PFSK-1 (cell line): Measurements from ENCODE around the gene ELF2.

ENCODE experiments used
- FOXP2 ChIP-seq: optimal IDR thresholded peaks from 2 replicates; pipeline ENCODE3; 2011; ENCODE audit warnings: borderline replicate concordance, control low read depth, inconsistent platforms; ENCODE audit not compliant: insufficient read depth; ENCODE audit errors: extremely low read length, extremely low read depth
- POLR2AphosphoS5 ChIP-seq: IDR thresholded peaks from 2 replicates; pipeline ENCODE4 v1.6.1; 2012; ENCODE audit warnings: low read depth, mild to moderate bottlenecking, control low read depth, low read length, moderate library complexity
- SIN3A ChIP-seq: IDR thresholded peaks from 2 replicates; pipeline ENCODE4 v1.6.1; 2012; ENCODE audit warnings: mild to moderate bottlenecking, low read length, moderate library complexity, borderline replicate concordance; ENCODE audit not compliant: insufficient read depth
- TAF1 ChIP-seq: IDR thresholded peaks from 2 replicates; pipeline ENCODE4 v1.6.1; 2012; ENCODE audit warnings: low read length, control low read depth, borderline replicate concordance; ENCODE audit not compliant: insufficient read depth
- TF ChIP-seq, protein P1 (sequence below), 2 experiments: IDR thresholded peaks; 2 replicates each; pipeline versions ENCODE4 v1.6.1 to v1.8.0; 2011 to 2012; ENCODE audit warnings: low read depth in 2 of 2, low read length in 2 of 2, control low read depth in 1 of 2, inconsistent platforms in 1 of 2, mild to moderate bottlenecking in 1 of 2, moderate library complexity in 1 of 2; ENCODE audit not compliant: insufficient read depth in 1 of 2

DNA sequence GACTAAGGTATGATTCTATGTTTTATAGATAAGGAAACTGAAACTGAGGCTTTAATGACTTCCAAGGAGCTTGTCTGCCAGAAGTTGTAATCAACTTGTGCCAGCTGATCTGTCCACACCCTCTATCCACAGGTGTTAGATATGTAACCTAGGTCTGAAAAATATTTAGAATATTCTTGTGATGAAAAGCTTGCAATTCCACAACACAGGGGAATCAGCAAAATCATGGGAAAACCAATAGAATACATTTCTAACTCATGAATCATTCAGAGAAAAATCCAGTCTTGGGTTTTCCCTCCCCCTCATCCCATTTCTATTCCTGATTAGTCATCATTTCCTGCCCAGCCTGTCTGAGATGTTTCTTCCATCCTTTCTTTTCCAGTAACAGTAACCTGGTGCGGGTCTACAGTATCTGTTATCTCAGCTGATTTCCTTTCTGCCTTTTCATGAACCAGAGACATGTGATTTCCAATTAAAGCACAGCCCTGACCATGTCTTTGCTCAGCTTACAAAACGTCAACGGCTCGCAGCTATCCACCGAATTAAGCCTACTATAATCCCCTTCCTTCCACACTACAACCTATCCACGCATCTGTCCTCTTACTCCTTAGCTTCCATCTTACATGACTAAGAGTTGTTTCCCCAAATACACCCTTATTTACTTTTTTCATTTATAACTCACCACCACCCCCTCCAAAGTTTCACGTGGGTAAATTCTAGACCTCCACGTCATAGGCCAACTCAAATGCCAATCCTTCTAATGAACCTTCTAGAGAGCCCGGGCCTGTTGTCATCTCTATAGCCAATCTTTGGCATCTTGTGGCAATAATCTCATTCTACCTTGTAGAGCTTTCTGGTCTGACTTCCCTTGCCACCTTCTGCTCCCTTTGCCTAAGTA, 162.4 kb downstream of the ELF2 start:
- TF ChIP-seq TAF1 (no peak), SIN3A (peak; percentile 82; the same call in 1 of the 2 replicates), POLR2AphosphoS5 (no peak; the same call in 1 of the 2 replicates), FOXP2 (no peak)
- TF ChIP-seq, protein P1, sequence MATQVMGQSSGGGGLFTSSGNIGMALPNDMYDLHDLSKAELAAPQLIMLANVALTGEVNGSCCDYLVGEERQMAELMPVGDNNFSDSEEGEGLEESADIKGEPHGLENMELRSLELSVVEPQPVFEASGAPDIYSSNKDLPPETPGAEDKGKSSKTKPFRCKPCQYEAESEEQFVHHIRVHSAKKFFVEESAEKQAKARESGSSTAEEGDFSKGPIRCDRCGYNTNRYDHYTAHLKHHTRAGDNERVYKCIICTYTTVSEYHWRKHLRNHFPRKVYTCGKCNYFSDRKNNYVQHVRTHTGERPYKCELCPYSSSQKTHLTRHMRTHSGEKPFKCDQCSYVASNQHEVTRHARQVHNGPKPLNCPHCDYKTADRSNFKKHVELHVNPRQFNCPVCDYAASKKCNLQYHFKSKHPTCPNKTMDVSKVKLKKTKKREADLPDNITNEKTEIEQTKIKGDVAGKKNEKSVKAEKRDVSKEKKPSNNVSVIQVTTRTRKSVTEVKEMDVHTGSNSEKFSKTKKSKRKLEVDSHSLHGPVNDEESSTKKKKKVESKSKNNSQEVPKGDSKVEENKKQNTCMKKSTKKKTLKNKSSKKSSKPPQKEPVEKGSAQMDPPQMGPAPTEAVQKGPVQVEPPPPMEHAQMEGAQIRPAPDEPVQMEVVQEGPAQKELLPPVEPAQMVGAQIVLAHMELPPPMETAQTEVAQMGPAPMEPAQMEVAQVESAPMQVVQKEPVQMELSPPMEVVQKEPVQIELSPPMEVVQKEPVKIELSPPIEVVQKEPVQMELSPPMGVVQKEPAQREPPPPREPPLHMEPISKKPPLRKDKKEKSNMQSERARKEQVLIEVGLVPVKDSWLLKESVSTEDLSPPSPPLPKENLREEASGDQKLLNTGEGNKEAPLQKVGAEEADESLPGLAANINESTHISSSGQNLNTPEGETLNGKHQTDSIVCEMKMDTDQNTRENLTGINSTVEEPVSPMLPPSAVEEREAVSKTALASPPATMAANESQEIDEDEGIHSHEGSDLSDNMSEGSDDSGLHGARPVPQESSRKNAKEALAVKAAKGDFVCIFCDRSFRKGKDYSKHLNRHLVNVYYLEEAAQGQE (IDR thresholded peaks at IDR 0.05; ENCODE audit: insufficient read depth in 1 of 2, low read depth in 2 of 2, low read length in 2 of 2): no peak
